Activated CD4-positive, alpha-beta T cell treated with anti-CD3 and anti-CD28 coated beads, Interleukin-2, amount 50 U/mL, for 1 hour (primary cell): ENCODE measurements around the gene SLC5A1.
"Not testable (repeated sequence)": the region's sequence is repeated elsewhere in the genome, so short reads cannot be mapped to it uniquely, and the experiment has no call there.

Experiments used
- DNase-seq: peaks from one replicate; pipeline ENCODE4 v3.0.0-alpha.2; 2020

SLC5A1 gene

GRCh38 chr22:32150647-32151046, 107.6 kb downstream of the SLC5A1 start:
- not testable (repeated sequence) for DNase-seq

DNA sequence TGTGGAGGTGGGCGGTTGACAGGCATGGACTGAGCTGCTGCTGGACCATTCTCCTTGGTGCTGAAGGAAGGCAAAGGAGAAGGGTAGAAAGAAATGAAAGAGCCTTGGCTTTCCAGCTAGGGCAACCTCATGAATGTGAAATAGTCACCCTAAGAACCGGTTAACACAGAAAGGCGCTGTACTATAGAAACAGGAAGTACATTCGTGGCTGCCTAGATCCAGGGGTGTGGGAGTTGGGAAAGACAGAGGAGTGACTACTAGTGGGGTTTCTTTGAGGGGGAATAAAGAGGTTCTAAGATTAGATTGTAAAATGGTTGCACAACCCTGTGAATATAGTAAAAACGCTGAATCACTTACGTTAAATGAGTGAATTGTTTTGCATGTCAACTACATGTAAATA, 108.6 kb downstream of the SLC5A1 start:
- not testable (repeated sequence) for DNase-seq

DNA sequence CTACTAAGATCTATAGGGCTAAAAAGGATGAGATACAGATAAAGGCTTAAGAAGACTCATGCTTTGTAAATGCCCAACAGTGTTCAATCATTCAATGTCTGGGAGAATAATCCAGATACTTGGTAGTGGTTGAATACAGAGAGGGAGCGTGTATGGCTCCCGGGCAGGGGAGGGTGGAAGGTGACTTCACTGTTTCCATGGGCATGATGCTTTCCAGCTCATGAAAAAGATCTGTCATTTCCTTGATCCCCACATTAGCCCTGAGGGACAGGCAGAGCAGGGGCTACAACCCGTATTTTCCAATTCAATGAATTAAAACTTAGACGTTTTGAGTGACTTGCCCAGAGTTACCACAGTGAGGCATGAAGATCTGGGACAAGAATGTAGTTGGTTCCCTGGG, 111.7 kb downstream of the SLC5A1 start:
- DNase-seq = not testable (repeated sequence)

- not testable (repeated sequence) for DNase-seq
These were observed 114.6 kb downstream of the SLC5A1 start for GRCh38 chr22:32157632-32158031.

GRCh38 chr22:32158712-32159533, 115.9 kb downstream of the SLC5A1 start, which contains the start of gene C22orf42:
Gene C22orf42, minus strand, starts transcription at chr22:32159303. Its CDS starts 88 bp downstream, at chr22:32159215.
- DNase-seq = no peak

DNA sequence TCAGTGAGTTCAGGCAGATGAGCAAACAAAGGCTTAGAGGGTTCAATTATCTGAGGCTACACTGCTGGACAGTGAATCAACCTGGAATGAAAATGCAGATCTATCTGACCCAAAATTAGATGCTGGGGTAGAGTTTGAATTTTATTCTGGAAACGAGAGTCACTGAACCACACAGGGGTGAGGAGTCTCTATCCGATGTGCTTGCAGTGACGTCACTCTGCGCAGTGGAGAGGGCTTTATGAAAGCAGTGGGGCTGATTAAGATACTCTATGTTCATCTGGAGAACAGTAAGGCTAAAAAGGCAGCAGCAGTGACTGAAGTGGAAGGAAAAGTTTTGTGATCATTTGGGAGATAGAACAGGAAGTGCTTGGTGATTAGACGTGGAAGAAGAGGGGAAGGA, 117.3 kb downstream of the SLC5A1 start:
- not testable (repeated sequence) for DNase-seq
